ENCODE results near the gene RRP36. TPM values are rescaled to one million over a fixed set of nuclear protein-coding genes. Genes with fewer than 3 reads are reported as not detected.

The RRP36 gene
- polyA plus RNA-seq, 1 donor from 2014 or later: 54.8 TPM

DNA sequence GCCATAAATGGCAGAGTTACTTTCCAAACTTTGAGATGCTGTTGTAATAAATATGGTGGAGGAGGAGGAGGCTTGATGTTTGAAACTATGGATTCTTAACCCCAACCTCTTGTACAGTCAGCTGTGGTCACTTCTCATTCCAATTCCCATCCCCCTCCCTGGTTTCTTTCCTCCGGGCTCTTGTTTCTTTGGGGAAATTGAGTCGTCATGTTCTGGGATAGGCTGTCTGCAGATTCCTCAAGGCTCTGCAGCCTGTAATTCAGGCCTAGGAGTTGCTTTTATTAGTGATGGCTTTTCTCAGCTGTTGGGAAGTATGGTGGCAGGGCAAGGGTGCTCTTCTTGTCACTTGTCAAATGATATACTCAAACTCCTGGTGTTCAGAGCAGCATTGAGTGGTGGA is 57.3 kb downstream of the RRP36 start:
- Mint-ChIP-seq H3K4me1 (peaks cover 0 to 4% (median 0%) of the 10 kb centered on the region in 3 donors), H3K9me3 (no peaks in the 10 kb centered on the region), H3K4me3 (no peak overlapping the region), H3K27ac (no peak overlapping the region), H3K36me3 (peaks cover 3% of the 10 kb centered on the region), H3K27me3 (peaks cover 26% of the 10 kb centered on the region)

Other genes with a start within 250 kb of the RRP36 start
- 4.7 TPM for gene BICRAL, start 239.6 kb upstream of the RRP36 start, polyA plus RNA-seq
- gene RPL7L1, start 142.0 kb upstream of the RRP36 start, polyA plus RNA-seq: 72.3 TPM
- 1.0 TPM for gene PTCRA, start 105.6 kb upstream of the RRP36 start, polyA plus RNA-seq
- 272 TPM for gene CNPY3, start 92.1 kb upstream of the RRP36 start, polyA plus RNA-seq
- gene GNMT, start 60.9 kb upstream of the RRP36 start, polyA plus RNA-seq: 1.2 TPM
- 12.7 TPM for gene PEX6, start 42.4 kb upstream of the RRP36 start, polyA plus RNA-seq
- gene PPP2R5D, start 37.1 kb upstream of the RRP36 start, polyA plus RNA-seq: 17.5 TPM
- gene MEA1, start 7.7 kb upstream of the RRP36 start, polyA plus RNA-seq: 76.3 TPM
- gene KLHDC3, start 7.4 kb upstream of the RRP36 start, polyA plus RNA-seq: 60.3 TPM
- gene CUL7, start 32.2 kb downstream of the RRP36 start, polyA plus RNA-seq: 5.3 TPM
- 50.5 TPM for gene MRPL2, start 37.8 kb downstream of the RRP36 start, polyA plus RNA-seq
- 10.2 TPM for gene KLC4, start 38.0 kb downstream of the RRP36 start, polyA plus RNA-seq
- not detected for gene PTK7, start 54.7 kb downstream of the RRP36 start, polyA plus RNA-seq
- gene SRF, start 149.6 kb downstream of the RRP36 start, polyA plus RNA-seq: 5.0 TPM
- 13.1 TPM for gene CUL9, start 160.6 kb downstream of the RRP36 start, polyA plus RNA-seq
- 125 TPM for gene DNPH1, start 207.9 kb downstream of the RRP36 start, polyA plus RNA-seq
- 0.04 TPM for gene TTBK1, start 221.9 kb downstream of the RRP36 start, polyA plus RNA-seq